ENCODE measurements around the gene AKAP8L. TPM values are rescaled to one million over a fixed set of nuclear protein-coding genes. Genes with fewer than 3 reads are reported as not detected.
"Not testable (repeated sequence)": the region's sequence is repeated elsewhere in the genome, so short reads cannot be mapped to it uniquely, and the experiment has no call there.

AKAP8L gene
- total RNA-seq, 4 donors from 2014 or later: 52.8 to 87.8 (median 69.4) TPM

GRCh38 chr19:15397236-15397635 is 21.6 kb downstream of the AKAP8L start:
- H3K27me3 ChIP-seq: no peaks in the 10 kb centered on the region
- H3K9me3 ChIP-seq: no peaks in the 10 kb centered on the region
- 81% methylated on average over 6 of the region's 6 CpGs for WGBS
- no peak overlapping the region for H3K27ac ChIP-seq (replicated peaks in 1 of 4)
- H3K36me3 ChIP-seq: peaks cover 39 to 94% (median 82%) of the 10 kb centered on the region in 4 donors
- TF ChIP-seq POLR2AphosphoS5 (IDR thresholded peaks at IDR 0.05): no peak
- TF ChIP-seq, protein P1, sequence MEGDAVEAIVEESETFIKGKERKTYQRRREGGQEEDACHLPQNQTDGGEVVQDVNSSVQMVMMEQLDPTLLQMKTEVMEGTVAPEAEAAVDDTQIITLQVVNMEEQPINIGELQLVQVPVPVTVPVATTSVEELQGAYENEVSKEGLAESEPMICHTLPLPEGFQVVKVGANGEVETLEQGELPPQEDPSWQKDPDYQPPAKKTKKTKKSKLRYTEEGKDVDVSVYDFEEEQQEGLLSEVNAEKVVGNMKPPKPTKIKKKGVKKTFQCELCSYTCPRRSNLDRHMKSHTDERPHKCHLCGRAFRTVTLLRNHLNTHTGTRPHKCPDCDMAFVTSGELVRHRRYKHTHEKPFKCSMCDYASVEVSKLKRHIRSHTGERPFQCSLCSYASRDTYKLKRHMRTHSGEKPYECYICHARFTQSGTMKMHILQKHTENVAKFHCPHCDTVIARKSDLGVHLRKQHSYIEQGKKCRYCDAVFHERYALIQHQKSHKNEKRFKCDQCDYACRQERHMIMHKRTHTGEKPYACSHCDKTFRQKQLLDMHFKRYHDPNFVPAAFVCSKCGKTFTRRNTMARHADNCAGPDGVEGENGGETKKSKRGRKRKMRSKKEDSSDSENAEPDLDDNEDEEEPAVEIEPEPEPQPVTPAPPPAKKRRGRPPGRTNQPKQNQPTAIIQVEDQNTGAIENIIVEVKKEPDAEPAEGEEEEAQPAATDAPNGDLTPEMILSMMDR (IDR thresholded peaks at IDR 0.05): no peak
- no peak for TF ChIP-seq POLR2A (IDR thresholded peaks at IDR 0.05; ENCODE audit: low read depth)
- TF ChIP-seq EP300 (IDR thresholded peaks at IDR 0.05): no peak
- H3K4me3 ChIP-seq: no peak overlapping the region
- peaks cover 15 to 29% (median 20%) of the 10 kb centered on the region in 4 donors for H3K4me1 ChIP-seq
- DNase-seq (ENCODE audit: extremely low spot score): no peak
- intact Hi-C loops (cut with DNase I): no loop called here

DNA sequence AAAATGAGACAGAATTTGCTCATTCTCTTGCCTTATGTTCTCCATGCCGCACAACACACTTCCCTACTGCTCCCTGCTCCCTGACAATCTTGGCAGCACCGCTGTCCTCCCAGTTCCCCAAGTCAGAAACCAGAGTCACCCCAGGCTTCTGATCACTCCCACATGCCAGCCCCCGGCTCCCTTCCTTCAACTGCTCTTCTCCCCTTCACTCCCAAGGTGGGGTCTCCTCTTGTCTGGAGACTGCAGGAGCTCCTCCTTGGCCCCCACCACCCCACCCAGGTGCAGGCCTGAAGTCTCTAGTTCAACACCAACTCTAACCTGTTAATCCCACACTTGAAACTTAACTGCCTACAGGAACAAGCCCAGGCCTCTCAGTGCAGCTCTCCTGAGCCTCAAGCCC is 22.4 kb downstream of the AKAP8L start:
- WGBS: 93% methylated on average over 3 of the region's 3 CpGs
- H3K4me1 ChIP-seq: peaks cover 7 to 21% (median 12%) of the 10 kb centered on the region in 4 donors

GRCh38 chr19:15395251-15395650 is 23.5 kb downstream of the AKAP8L start:
- H3K9me3 ChIP-seq; H3K4me1 ChIP-seq; DNase-seq (ENCODE audit: extremely low spot score); H3K4me3 ChIP-seq; H3K27ac ChIP-seq (replicated peaks in 1 of 4); intact Hi-C loops (cut with DNase I); H3K27me3 ChIP-seq: not testable (repeated sequence)
- H3K36me3 ChIP-seq: peaks cover 38 to 87% (median 72%) of the 10 kb centered on the region in 4 donors
- 93% methylated on average over 17 of the region's 17 CpGs for WGBS

More for the DNA sequence above, 22.4 kb downstream of the AKAP8L start:
- Histone ChIP-seq H3K9me3 (no peaks in the 10 kb centered on the region), H3K4me3 (no peak overlapping the region), H3K36me3 (peaks cover 46 to 98% (median 84%) of the 10 kb centered on the region in 4 donors), H3K27ac (replicated peaks in 1 of 4) (no peak overlapping the region), H3K27me3 (no peaks in the 10 kb centered on the region)
- intact Hi-C loops (cut with DNase I): no loop called here
- DNase-seq (ENCODE audit: extremely low spot score): no peak
- TF ChIP-seq POLR2A (IDR thresholded peaks at IDR 0.05; ENCODE audit: low read depth) (no peak), EP300 (IDR thresholded peaks at IDR 0.05) (no peak), POLR2AphosphoS5 (IDR thresholded peaks at IDR 0.05) (no peak)
- TF ChIP-seq, protein P1 (IDR thresholded peaks at IDR 0.05): no peak

DNA sequence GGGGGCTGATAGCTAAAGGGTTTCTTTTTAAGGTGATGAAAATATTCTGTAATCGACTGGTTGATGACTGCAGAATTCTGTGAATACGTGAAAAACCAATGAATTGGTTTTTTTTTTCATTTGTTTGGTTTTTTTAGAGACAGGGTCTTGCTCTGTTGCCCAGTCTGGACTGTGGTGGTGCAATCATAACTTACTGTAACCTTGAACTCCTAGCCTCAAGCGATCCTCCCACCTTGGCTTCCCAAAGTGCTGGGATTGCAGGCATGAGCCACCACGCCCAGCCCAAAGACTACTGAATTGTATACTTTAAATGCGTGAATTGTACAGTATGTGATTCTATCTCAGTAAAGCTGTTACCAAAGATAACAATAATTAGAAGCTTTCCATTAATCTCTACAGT is 24.4 kb downstream of the AKAP8L start:
- no peak for DNase-seq (ENCODE audit: extremely low spot score)
- peaks cover 0 to 15% (median 5%) of the 10 kb centered on the region in 4 donors for H3K4me1 ChIP-seq
- no peak overlapping the region for H3K4me3 ChIP-seq
- H3K9me3 ChIP-seq: no peaks in the 10 kb centered on the region
- no peak overlapping the region for H3K27ac ChIP-seq (replicated peaks in 1 of 4)
- peaks cover 33 to 81% (median 65%) of the 10 kb centered on the region in 4 donors for H3K36me3 ChIP-seq
- WGBS: 94% methylated on average over 5 of the region's 5 CpGs
- TF ChIP-seq POLR2AphosphoS5 (IDR thresholded peaks at IDR 0.05): no peak
- no peak for TF ChIP-seq POLR2A (IDR thresholded peaks at IDR 0.05; ENCODE audit: low read depth)
- TF ChIP-seq, protein P1 (IDR thresholded peaks at IDR 0.05): no peak
- no peak for TF ChIP-seq EP300 (IDR thresholded peaks at IDR 0.05)
- intact Hi-C loops (cut with DNase I): no loop called here
- H3K27me3 ChIP-seq: no peaks in the 10 kb centered on the region

- TF ChIP-seq POLR2A (IDR thresholded peaks at IDR 0.05; ENCODE audit: low read depth) (no peak), POLR2AphosphoS5 (IDR thresholded peaks at IDR 0.05) (no peak), EP300 (IDR thresholded peaks at IDR 0.05) (no peak)
- TF ChIP-seq, protein P1 (IDR thresholded peaks at IDR 0.05): no peak
- H3K36me3 ChIP-seq: peaks cover 28 to 80% (median 63%) of the 10 kb centered on the region in 4 donors
- intact Hi-C loops (cut with DNase I): no loop called here
- no peaks in the 10 kb centered on the region for H3K27me3 ChIP-seq
- H3K4me1 ChIP-seq: peaks cover 0 to 18% (median 6%) of the 10 kb centered on the region in 4 donors
- no peak overlapping the region for H3K27ac ChIP-seq (replicated peaks in 1 of 4)
- no peak overlapping the region for H3K4me3 ChIP-seq
- no peaks in the 10 kb centered on the region for H3K9me3 ChIP-seq
- no peak for DNase-seq (ENCODE audit: extremely low spot score)
These were observed 24.8 kb downstream of the AKAP8L start for GRCh38 chr19:15393963-15394362.

All from esophagus muscularis mucosa (tissue), 4 donors.